ENCODE measurements around the gene KIF25. TPM values are rescaled to one million over a fixed set of nuclear protein-coding genes. Genes with fewer than 3 reads are reported as not detected.
A peak's percentile ranks its signal among the peaks of the same experiment; 100 is the strongest.

Gene KIF25
- total and polyA plus RNA-seq, 8 donors: 0.31 to 0.37 (median 0.33) TPM; not detected in 5

- no peak for DNase-seq
- Histone ChIP-seq H3K9me3 (peaks cover 0 to 5% (median 2%) of the 10 kb centered on the region in 4 donors), H3K4me1 (peaks cover 13 to 20% (median 13%) of the 10 kb centered on the region in 4 donors), H3K4me3 (no peak overlapping the region), H3K27ac (peak overlapping the region in 3 of 5 donors; percentile 8 to 54 (median 18)), H3K36me3 (no peaks in the 10 kb centered on the region), H3K27me3 (no peaks in the 10 kb centered on the region)
- intact Hi-C loops (cut with DNase I; ENCODE audit: low total_unique reads): no loop called here
- no peak for TF ChIP-seq EP300 (IDR thresholded peaks at IDR 0.05)
- TF ChIP-seq CTCF (IDR thresholded peaks at IDR 0.05): no peak
- TF ChIP-seq POLR2A (IDR thresholded peaks at IDR 0.05): no peak
- 74 to 87% (median 82%) methylated on average over 15 to 16 of the region's 16 CpGs for WGBS, 5 donors
Measured at GRCh38 chr6:168090064-168090690, 92.7 kb downstream of the KIF25 start.

GRCh38 chr6:168090706-168091105 is 93.2 kb downstream of the KIF25 start:
- no peak for TF ChIP-seq EP300 (IDR thresholded peaks at IDR 0.05)
- TF ChIP-seq POLR2A (IDR thresholded peaks at IDR 0.05): no peak
- TF ChIP-seq POLR2AphosphoS5 (IDR thresholded peaks at IDR 0.05): no peak
- no peak for TF ChIP-seq CTCF (IDR thresholded peaks at IDR 0.05)
- WGBS, 5 donors: 73 to 82% (median 79%) methylated on average over 17 of the region's 17 CpGs
- intact Hi-C loops (cut with DNase I; ENCODE audit: low total_unique reads): no loop called here

GRCh38 chr6:168091381-168092264 is 94.2 kb downstream of the KIF25 start:
- TF ChIP-seq POLR2AphosphoS5 (IDR thresholded peaks at IDR 0.05) (no peak), EP300 (IDR thresholded peaks at IDR 0.05) (no peak), CTCF (IDR thresholded peaks at IDR 0.05) (no peak), POLR2A (IDR thresholded peaks at IDR 0.05) (no peak)
- DNase-seq: no peak
- H3K4me1 ChIP-seq: peaks cover 13 to 20% (median 13%) of the 10 kb centered on the region in 4 donors
- 89 to 94% (median 92%) methylated on average over 22 to 28 of the region's 28 CpGs for WGBS, 5 donors
- no peaks in the 10 kb centered on the region for H3K36me3 ChIP-seq
- no peaks in the 10 kb centered on the region for H3K27me3 ChIP-seq
- peak overlapping the region in 2 of 5 donors; percentile 41 to 55 for H3K27ac ChIP-seq
- H3K4me3 ChIP-seq: no peak overlapping the region
- intact Hi-C loops (cut with DNase I; ENCODE audit: low total_unique reads): no loop called here
- peaks cover 0 to 5% (median 2%) of the 10 kb centered on the region in 4 donors for H3K9me3 ChIP-seq

More at GRCh38 chr6:168090706-168091105, 93.2 kb downstream of the KIF25 start:
- DNase-seq: no peak
- Histone ChIP-seq H3K27ac (peak overlapping the region in 3 of 5 donors; percentile 8 to 54 (median 18)), H3K36me3 (no peaks in the 10 kb centered on the region), H3K27me3 (no peaks in the 10 kb centered on the region), H3K4me3 (no peak overlapping the region), H3K4me1 (peaks cover 13 to 20% (median 13%) of the 10 kb centered on the region in 4 donors), H3K9me3 (peaks cover 0 to 5% (median 2%) of the 10 kb centered on the region in 4 donors)

- TF ChIP-seq EP300 (IDR thresholded peaks at IDR 0.05) (no peak), CTCF (IDR thresholded peaks at IDR 0.05) (no peak), POLR2AphosphoS5 (IDR thresholded peaks at IDR 0.05) (no peak), POLR2A (IDR thresholded peaks at IDR 0.05) (no peak)
- no peak for DNase-seq
- intact Hi-C loops (cut with DNase I; ENCODE audit: low total_unique reads): no loop called here
- WGBS, 5 donors: 80 to 84% (median 82%) methylated on average over 8 of the region's 8 CpGs
- peak overlapping the region in 1 of 4 donors; percentile 11 for H3K4me3 ChIP-seq
- H3K9me3 ChIP-seq: peaks cover 0 to 5% (median 2%) of the 10 kb centered on the region in 4 donors
- no peaks in the 10 kb centered on the region for H3K27me3 ChIP-seq
- H3K36me3 ChIP-seq: no peaks in the 10 kb centered on the region
- peaks cover 13 to 21% (median 17%) of the 10 kb centered on the region in 4 donors for H3K4me1 ChIP-seq
- H3K27ac ChIP-seq: peak overlapping the region in 3 of 5 donors; percentile 41 to 59 (median 55)
Measured at GRCh38 chr6:168092541-168092940, 95.1 kb downstream of the KIF25 start.
